Neuronal stem cell (in vitro differentiated cells): ENCODE data around the gene HIPK3.

Experiments
- DNase-seq: peaks from one replicate; pipeline ENCODE4 v3.0.0-alpha.2; 2013; ENCODE audit warnings: low spot score
- H2AFZ ChIP-seq: one replicate; pipeline ENCODE4 v1.6.1; 2013; ENCODE audit warnings: mild to moderate bottlenecking, low read length, inconsistent platforms
- H2AK5ac ChIP-seq: 2 replicates; pipeline ENCODE4 v1.6.1; 2013; ENCODE audit warnings: low read depth, mild to moderate bottlenecking, inconsistent platforms, low read length, moderate library complexity, mixed read lengths
- H2BK120ac ChIP-seq: 2 replicates; pipeline ENCODE4 v1.6.1; 2013; ENCODE audit warnings: low read depth, mild to moderate bottlenecking, inconsistent platforms, low read length, moderate library complexity, mixed read lengths
- H2BK12ac ChIP-seq: one replicate; pipeline ENCODE4 v1.6.1; 2013; ENCODE audit warnings: low read length, inconsistent platforms
- H2BK15ac ChIP-seq: 2 replicates; pipeline ENCODE4 v1.6.1; 2013; ENCODE audit warnings: mild to moderate bottlenecking, low read length, inconsistent platforms, mixed read lengths
- H2BK5ac ChIP-seq: one replicate; pipeline ENCODE4 v1.6.1; 2013; ENCODE audit warnings: inconsistent platforms, mild to moderate bottlenecking, low read length, moderate library complexity
- H3K14ac ChIP-seq: one replicate; pipeline ENCODE4 v1.6.1; 2013; ENCODE audit warnings: low read length, inconsistent platforms
- H3K18ac ChIP-seq: 2 replicates; pipeline ENCODE4 v1.6.1; 2013; ENCODE audit warnings: low read length, inconsistent platforms
- H3K23ac ChIP-seq: 2 replicates; pipeline ENCODE4 v1.6.1; 2013; ENCODE audit warnings: low read depth, mild to moderate bottlenecking, mixed read lengths, low read length, inconsistent platforms; ENCODE audit not compliant: poor library complexity
- H3K27ac ChIP-seq: replicated peaks from 3 replicates; pipeline ENCODE4 v1.5.1; 2013; ENCODE audit warnings: low read length, inconsistent platforms
- H3K27me3 ChIP-seq, 3 experiments: 2 replicates each; pipeline ENCODE4 v1.6.1; 2013; ENCODE audit warnings: low read length in 3 of 3, mild to moderate bottlenecking in 2 of 3, inconsistent platforms in 1 of 3, low read depth in 1 of 3, mixed read lengths in 1 of 3, moderate library complexity in 1 of 3; ENCODE audit not compliant: control insufficient read depth in 3 of 3, insufficient read depth in 3 of 3
- H3K36me3 ChIP-seq, 2 donors: replicated peaks in 1 of 2; 2 replicates each; pipeline ENCODE4 v1.6.1; 2013; ENCODE audit warnings: low read length in 2 of 2; ENCODE audit not compliant: control insufficient read depth in 2 of 2, insufficient read depth in 2 of 2
- H3K4ac ChIP-seq: 2 replicates; pipeline ENCODE4 v1.6.1; 2013; ENCODE audit warnings: inconsistent platforms, mild to moderate bottlenecking, low read length, moderate library complexity
- H3K4me1 ChIP-seq, 2 donors: 1 replicate in 1 of 2; 2 replicates in 1 of 2; pipeline ENCODE4 v1.6.1; 2013; ENCODE audit warnings: low read length in 2 of 2, low read depth in 1 of 2; ENCODE audit not compliant: control insufficient read depth in 2 of 2, insufficient read depth in 1 of 2
- H3K4me2 ChIP-seq: one replicate; pipeline ENCODE4 v1.6.1; 2013; ENCODE audit warnings: mild to moderate bottlenecking, low read length, inconsistent platforms; ENCODE audit not compliant: insufficient read depth, poor library complexity, severe bottlenecking
- H3K4me3 ChIP-seq, 2 donors: 2 replicates each; pipeline ENCODE4 v1.5.1; 2013; ENCODE audit warnings: low read length in 2 of 2, mild to moderate bottlenecking in 2 of 2, inconsistent platforms in 1 of 2, moderate library complexity in 1 of 2
- H3K79me1 ChIP-seq: one replicate; pipeline ENCODE4 v1.6.1; 2013; ENCODE audit warnings: low read depth, mild to moderate bottlenecking, inconsistent platforms, low read length, moderate library complexity
- H3K9ac ChIP-seq: one replicate; pipeline ENCODE4 v1.6.1; 2013; ENCODE audit warnings: mild to moderate bottlenecking, low read depth, low read length, inconsistent platforms; ENCODE audit not compliant: poor library complexity
- H3K9me3 ChIP-seq, 2 donors: replicated peaks in 1 of 2; 2 replicates each; pipeline versions ENCODE3 to v1.6.1; 2013; ENCODE audit warnings: low read length in 2 of 2, mild to moderate bottlenecking in 2 of 2, inconsistent platforms in 1 of 2, low read depth in 1 of 2, mixed read lengths in 1 of 2, moderate library complexity in 1 of 2; ENCODE audit not compliant: control insufficient read depth in 2 of 2, insufficient read depth in 1 of 2
- H4K8ac ChIP-seq: one replicate; pipeline ENCODE4 v1.6.1; 2013; ENCODE audit warnings: low read depth, mild to moderate bottlenecking, inconsistent platforms, low read length, moderate library complexity
- H4K91ac ChIP-seq: one replicate; pipeline ENCODE4 v1.6.1; 2013; ENCODE audit warnings: low read length, low read depth, mild to moderate bottlenecking, inconsistent platforms; ENCODE audit not compliant: poor library complexity
- WGBS, 2 donors: extraction: QIAGEN DNeasy Blood & Tissue Kit; methylation state at CpG; one replicate each; pipeline ENCODE4 v1.1.7; 2013; ENCODE audit warnings: missing lambda C conversion rate in 2 of 2, mixed read lengths in 1 of 2; ENCODE audit not compliant: insufficient read length in 2 of 2, insufficient replicate concordance in 1 of 2; ENCODE audit errors: extremely low coverage in 2 of 2; 5-methylcytosine and 5-hydroxymethylcytosine counted together

Gene HIPK3

DNA sequence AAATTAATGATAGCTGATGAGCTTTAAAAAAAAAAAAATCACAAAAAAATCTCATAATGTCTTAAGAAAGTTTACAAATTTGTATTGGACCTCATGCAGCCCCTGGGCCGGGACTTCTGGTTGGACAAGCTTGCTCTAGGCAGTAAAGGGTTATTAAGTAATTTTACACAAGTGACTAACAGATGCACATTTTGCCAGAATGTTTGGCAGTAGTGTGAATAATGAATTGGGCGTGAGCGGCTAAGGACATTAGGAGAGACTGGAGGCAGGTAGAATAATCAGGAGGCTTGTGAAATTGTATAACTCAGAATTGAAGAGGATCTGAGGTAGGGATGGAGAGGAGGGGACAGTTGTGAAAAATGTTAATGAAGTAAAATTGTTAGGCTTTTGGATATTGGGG is 77.4 kb downstream of the HIPK3 start:
- H4K91ac ChIP-seq, result no peak overlapping the region
- H2BK120ac ChIP-seq, result no peak overlapping the region
- no peak overlapping the region for H3K4me2 ChIP-seq
- H3K4me1 ChIP-seq, result no peaks in the 10 kb centered on the region
- H3K9ac ChIP-seq, result no peak overlapping the region
- H2BK15ac ChIP-seq, result no peak overlapping the region
- no peak overlapping the region for H3K18ac ChIP-seq
- no peak for DNase-seq
- no peak overlapping the region for H3K23ac ChIP-seq
- WGBS, 2 donors, result no CpG with 5 or more reads among the region's 3 CpGs
- no peaks in the 10 kb centered on the region for H3K79me1 ChIP-seq
- H2AK5ac ChIP-seq, result no peak overlapping the region
- H4K8ac ChIP-seq, result no peak overlapping the region
- H3K14ac ChIP-seq, result no peak overlapping the region
- no peak overlapping the region for H3K4ac ChIP-seq
- no peak overlapping the region for H2BK12ac ChIP-seq
- no peak overlapping the region for H3K27ac ChIP-seq
- no peaks in the 10 kb centered on the region for H3K9me3 ChIP-seq
- H3K36me3 ChIP-seq, result peaks cover 0 to 32% of the 10 kb centered on the region in 2 donors
- no peak overlapping the region for H2AFZ ChIP-seq
- no peak overlapping the region for H3K4me3 ChIP-seq
- H2BK5ac ChIP-seq, result no peak overlapping the region
- H3K27me3 ChIP-seq, result no peaks in the 10 kb centered on the region

DNA sequence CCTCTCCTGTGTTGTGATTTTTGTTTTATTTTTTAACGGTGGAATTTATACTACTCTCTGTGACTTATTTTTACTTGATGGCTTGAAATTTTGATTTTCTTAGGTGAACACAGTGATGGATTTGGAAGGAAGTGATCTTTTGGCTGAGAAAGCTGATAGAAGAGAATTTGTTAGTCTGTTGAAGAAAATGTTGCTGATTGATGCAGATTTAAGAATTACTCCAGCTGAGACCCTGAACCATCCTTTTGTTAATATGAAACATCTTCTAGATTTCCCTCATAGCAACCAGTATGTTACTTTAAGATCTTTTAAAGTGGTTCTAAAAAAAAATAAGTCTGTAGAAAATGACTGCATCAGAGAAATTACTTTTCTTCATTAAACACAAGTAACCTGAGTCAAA is 82.1 kb downstream of the HIPK3 start:
- H2BK12ac ChIP-seq, result no peak overlapping the region
- no peak overlapping the region for H2AFZ ChIP-seq
- H3K4me2 ChIP-seq, result no peak overlapping the region
- no peaks in the 10 kb centered on the region for H3K27me3 ChIP-seq
- H3K4me3 ChIP-seq, result no peak overlapping the region
- no peak overlapping the region for H2BK120ac ChIP-seq
- H3K4me1 ChIP-seq, result no peaks in the 10 kb centered on the region
- H2BK15ac ChIP-seq, result no peak overlapping the region
- no peak overlapping the region for H4K91ac ChIP-seq
- H3K23ac ChIP-seq, result no peak overlapping the region
- peaks cover 3 to 64% of the 10 kb centered on the region in 2 donors for H3K36me3 ChIP-seq
- H3K4ac ChIP-seq, result no peak overlapping the region
- no peak overlapping the region for H4K8ac ChIP-seq
- no peak for DNase-seq
- no peak overlapping the region for H3K18ac ChIP-seq
- WGBS, 2 donors, result no CpG with 5 or more reads among the region's 1 CpG
- no peak overlapping the region for H3K14ac ChIP-seq
- no peaks in the 10 kb centered on the region for H3K9me3 ChIP-seq
- H3K9ac ChIP-seq, result no peak overlapping the region
- no peak overlapping the region for H3K27ac ChIP-seq
- H2BK5ac ChIP-seq, result no peak overlapping the region
- H3K79me1 ChIP-seq, result no peaks in the 10 kb centered on the region
- H2AK5ac ChIP-seq, result no peak overlapping the region

DNA sequence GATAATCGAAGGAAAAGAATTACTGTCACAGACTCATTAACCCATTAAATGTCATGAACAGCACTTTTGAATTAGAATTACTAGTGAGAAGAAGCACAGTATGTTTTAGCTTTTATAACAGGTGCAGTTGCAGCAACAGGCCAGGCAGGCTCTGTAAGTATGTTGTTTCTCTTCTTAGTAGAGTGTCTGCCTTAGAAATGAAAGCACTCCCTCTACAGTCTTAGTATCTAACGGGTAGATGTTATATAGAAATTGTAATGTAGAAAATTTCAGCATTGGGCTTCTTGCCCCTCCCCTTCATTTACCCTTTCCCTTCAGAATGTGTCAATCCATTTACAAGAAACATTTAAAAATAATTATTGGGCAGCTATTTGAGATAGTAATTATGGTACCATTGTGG is 87.4 kb downstream of the HIPK3 start:
- no peak overlapping the region for H2BK5ac ChIP-seq
- WGBS, 2 donors, result no CpG with 5 or more reads among the region's 2 CpGs
- peaks cover 5 to 89% of the 10 kb centered on the region in 2 donors for H3K36me3 ChIP-seq
- no peak overlapping the region for H3K18ac ChIP-seq
- no peak overlapping the region for H3K4me3 ChIP-seq
- H2BK12ac ChIP-seq, result no peak overlapping the region
- H3K9me3 ChIP-seq, result no peaks in the 10 kb centered on the region
- H3K27ac ChIP-seq, result no peak overlapping the region
- H2AFZ ChIP-seq, result no peak overlapping the region
- H2AK5ac ChIP-seq, result no peak overlapping the region
- H3K79me1 ChIP-seq, result no peaks in the 10 kb centered on the region
- H3K4me1 ChIP-seq, result no peaks in the 10 kb centered on the region
- H3K4ac ChIP-seq, result no peak overlapping the region
- no peak overlapping the region for H3K14ac ChIP-seq
- H3K4me2 ChIP-seq, result no peak overlapping the region
- H3K23ac ChIP-seq, result no peak overlapping the region
- H4K8ac ChIP-seq, result no peak overlapping the region
- no peak for DNase-seq
- H2BK15ac ChIP-seq, result no peak overlapping the region
- H2BK120ac ChIP-seq, result no peak overlapping the region
- H3K27me3 ChIP-seq, result no peaks in the 10 kb centered on the region
- H4K91ac ChIP-seq, result no peak overlapping the region
- H3K9ac ChIP-seq, result no peak overlapping the region

DNA sequence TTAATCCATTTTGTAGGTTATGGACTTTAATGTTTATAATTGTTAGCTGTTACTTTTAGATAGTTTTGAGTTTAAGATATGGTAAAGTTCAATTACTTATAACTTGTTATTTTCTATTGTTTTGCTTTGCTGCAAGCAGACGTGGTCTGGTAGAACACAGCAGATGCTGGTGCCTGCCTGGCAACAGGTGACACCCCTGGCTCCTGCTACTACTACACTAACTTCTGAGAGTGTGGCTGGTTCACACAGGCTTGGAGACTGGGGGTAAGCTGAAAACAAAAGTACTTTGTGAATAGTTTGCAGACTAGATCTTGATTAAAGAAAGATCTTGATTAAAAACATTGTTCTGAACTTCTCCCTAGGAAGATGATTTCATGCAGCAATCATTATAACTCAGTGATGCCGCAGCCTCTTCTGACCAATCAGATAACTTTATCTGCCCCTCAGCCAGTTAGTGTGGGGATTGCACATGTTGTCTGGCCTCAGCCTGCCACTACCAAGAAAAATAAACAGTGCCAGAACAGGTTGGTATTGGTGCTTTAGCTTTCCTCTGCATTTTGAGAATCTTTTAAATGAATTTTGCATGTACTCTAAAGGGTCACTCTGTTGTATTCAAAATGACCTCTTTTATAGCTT is 90.4 kb downstream of the HIPK3 start:
- H3K27ac ChIP-seq, result no peak overlapping the region
- H3K23ac ChIP-seq, result no peak overlapping the region
- H4K91ac ChIP-seq, result no peak overlapping the region
- no peak overlapping the region for H4K8ac ChIP-seq
- H2AK5ac ChIP-seq, result no peak overlapping the region
- no peak overlapping the region for H3K4me3 ChIP-seq
- no peak for DNase-seq
- H3K9ac ChIP-seq, result no peak overlapping the region
- no peak overlapping the region for H3K18ac ChIP-seq
- H2BK120ac ChIP-seq, result no peak overlapping the region
- H3K4ac ChIP-seq, result no peak overlapping the region
- H3K14ac ChIP-seq, result no peak overlapping the region
- no peak overlapping the region for H3K4me2 ChIP-seq
- H3K4me1 ChIP-seq, result no peaks in the 10 kb centered on the region
- no peak overlapping the region for H2BK12ac ChIP-seq
- H3K27me3 ChIP-seq, result no peaks in the 10 kb centered on the region
- H2BK5ac ChIP-seq, result no peak overlapping the region
- no peaks in the 10 kb centered on the region for H3K9me3 ChIP-seq
- no CpG with 5 or more reads among the region's 2 CpGs for WGBS, 2 donors
- H2BK15ac ChIP-seq, result no peak overlapping the region
- no peaks in the 10 kb centered on the region for H3K79me1 ChIP-seq
- no peak overlapping the region for H2AFZ ChIP-seq
- H3K36me3 ChIP-seq, result peaks cover 8 to 89% of the 10 kb centered on the region in 2 donors
